Smooth muscle cell (in vitro differentiated cells): ENCODE measurements around the gene RAET1E. TPM values are rescaled to one million over a fixed set of nuclear protein-coding genes. Genes with fewer than 3 reads are reported as not detected.
"Not testable (repeated sequence)": the region's sequence is repeated elsewhere in the genome, so short reads cannot be mapped to it uniquely, and the experiment has no call there.

Experiments used
- DNase-seq: peaks from one replicate; lab custom pipeline; 2025; ENCODE audit not compliant: unreplicated experiment; lab: John Stamatoyannopoulos, UW
- H2AFZ ChIP-seq: fragments of 200-600 bp; sonication (generic); 2 replicates; pipeline ENCODE4 v1.6.0; 2016; ENCODE audit warnings: antibody characterized with exemption, low read depth, mild to moderate bottlenecking
- H3F3A ChIP-seq: fragments of 200-600 bp; sonication (generic); 2 replicates; pipeline ENCODE4 v1.6.0; 2017; ENCODE audit warnings: antibody characterized with exemption, low read depth
- H3K27ac ChIP-seq: fragments of 200-600 bp; sonication (generic); 2 replicates; pipeline ENCODE4 v1.5.1; 2016; ENCODE audit warnings: low read depth, mild to moderate bottlenecking
- H3K27me3 ChIP-seq: fragments of 200-600 bp; sonication (generic); 2 replicates; pipeline ENCODE4 v1.6.1; 2016; ENCODE audit warnings: low read depth, mild to moderate bottlenecking
- H3K36me3 ChIP-seq: fragments of 200-600 bp; sonication (generic); 2 replicates; pipeline ENCODE4 v1.5.1; 2016; ENCODE audit warnings: low read depth
- H3K4me1 ChIP-seq: fragments of 200-600 bp; sonication (generic); 2 replicates; pipeline ENCODE4 v1.5.1; 2016; ENCODE audit warnings: low read depth
- H3K4me2 ChIP-seq: fragments of 200-600 bp; sonication (generic); 2 replicates; pipeline ENCODE4 v1.6.0; 2016; ENCODE audit warnings: mild to moderate bottlenecking
- H3K4me3 ChIP-seq: fragments of 200-600 bp; sonication (generic); 2 replicates; pipeline ENCODE4 v1.5.1; 2016; ENCODE audit warnings: mild to moderate bottlenecking
- H3K79me2 ChIP-seq: fragments of 200-600 bp; sonication (generic); 2 replicates; pipeline ENCODE4 v1.6.0; 2016; ENCODE audit warnings: low read depth, mild to moderate bottlenecking
- H3K9ac ChIP-seq: fragments of 200-600 bp; sonication (generic); 2 replicates; pipeline ENCODE4 v1.6.0; 2016; ENCODE audit warnings: low read depth
- H3K9me3 ChIP-seq: fragments of 200-600 bp; sonication (generic); replicated peaks from 2 replicates; pipeline ENCODE4 v1.5.1; 2016; ENCODE audit warnings: low read depth
- H4K20me1 ChIP-seq: fragments of 200-600 bp; sonication (generic); 2 replicates; pipeline ENCODE4 v1.6.0; 2016; ENCODE audit warnings: low read depth
- CTCF ChIP-seq: fragments of 200-600 bp; sonication (generic); IDR thresholded peaks from 2 replicates; pipeline ENCODE4 v1.5.1; 2017; ENCODE audit warnings: borderline replicate concordance, mild to moderate bottlenecking, antibody characterized with exemption; ENCODE audit not compliant: insufficient read depth, poor library complexity, severe bottlenecking
- WGBS: methylation state at CpG from one replicate; pipeline ENCODE4 v1.1.7; 2016; ENCODE audit warnings: low lambda C conversion rate; 5-methylcytosine and 5-hydroxymethylcytosine counted together
- polyA plus RNA-seq: library from polyadenylated mRNA; unstranded; fragments of >200 nt; fragmentation: Nextera tagmentation; extraction: Ambion mirVana; gene quantifications from 2 replicates; pipeline ENCODE4 v1.2.1, GENCODE V29; 2016
- total RNA-seq: library from RNA; depleted of rRNA; stranded (reverse); fragments of >200 nt; gene quantifications from 2 replicates; pipeline ENCODE4 v1.2.3, GENCODE V29; 2014

Gene RAET1E
- total and polyA plus RNA-seq, 2 experiments from 2014 or later: not detected

- TF ChIP-seq CTCF: no peak
- Histone ChIP-seq H3K4me2 (no peak overlapping the region), H3K4me3 (no peak overlapping the region), H3K4me1 (no peaks in the 10 kb centered on the region), H3F3A (no peaks in the 10 kb centered on the region), H3K9ac (no peak overlapping the region), H3K36me3 (no peaks in the 10 kb centered on the region), H3K27ac (no peak overlapping the region), H3K79me2 (no peaks in the 10 kb centered on the region), H3K9me3 (no peaks in the 10 kb centered on the region), H2AFZ (no peak overlapping the region), H4K20me1 (no peaks in the 10 kb centered on the region), H3K27me3 (peaks cover 57% of the 10 kb centered on the region)
- 70% methylated on average over 4 of the region's 4 CpGs for WGBS
- no peak for DNase-seq
These were observed 21.9 kb upstream of the RAET1E start for GRCh38 chr6:149919834-149920225.

GRCh38 chr6:149919126-149919833 is 21.4 kb upstream of the RAET1E start:
- H3K4me1 ChIP-seq, DNase-seq, H4K20me1 ChIP-seq, H3K79me2 ChIP-seq, H3K9ac ChIP-seq, H2AFZ ChIP-seq, H3K9me3 ChIP-seq, H3F3A ChIP-seq, H3K27ac ChIP-seq, H3K4me2 ChIP-seq, H3K36me3 ChIP-seq, H3K4me3 ChIP-seq: not testable (repeated sequence)
- WGBS: 89% methylated on average over 11 of the region's 11 CpGs
- H3K27me3 ChIP-seq: peaks cover 51% of the 10 kb centered on the region

GRCh38 chr6:149918151-149918905 is 20.4 kb upstream of the RAET1E start:
- DNase-seq: no peak
- no peak for TF ChIP-seq CTCF

GRCh38 chr6:149917679-149918078 is 19.8 kb upstream of the RAET1E start:
- no peak overlapping the region for H3K27ac ChIP-seq
- no peak overlapping the region for H3K4me3 ChIP-seq
- TF ChIP-seq CTCF: no peak
- H3K79me2 ChIP-seq: no peaks in the 10 kb centered on the region
- no peak overlapping the region for H3K9ac ChIP-seq
- no peaks in the 10 kb centered on the region for H3K9me3 ChIP-seq
- H3K27me3 ChIP-seq: peaks cover 42% of the 10 kb centered on the region
- WGBS: 92% methylated on average over 2 of the region's 2 CpGs
- H2AFZ ChIP-seq: no peak overlapping the region
- H3K4me2 ChIP-seq: no peak overlapping the region
- H3K36me3 ChIP-seq: no peaks in the 10 kb centered on the region
- DNase-seq: no peak
- H3K4me1 ChIP-seq: no peaks in the 10 kb centered on the region
- H4K20me1 ChIP-seq: no peaks in the 10 kb centered on the region
- no peaks in the 10 kb centered on the region for H3F3A ChIP-seq

More at GRCh38 chr6:149918151-149918905, 20.4 kb upstream of the RAET1E start:
- Histone ChIP-seq H3K27me3 (peaks cover 44% of the 10 kb centered on the region), H3F3A (no peaks in the 10 kb centered on the region), H2AFZ (no peak overlapping the region), H3K27ac (no peak overlapping the region), H3K9ac (no peak overlapping the region), H3K4me3 (no peak overlapping the region), H3K4me2 (no peak overlapping the region), H4K20me1 (no peaks in the 10 kb centered on the region), H3K4me1 (no peaks in the 10 kb centered on the region), H3K79me2 (no peaks in the 10 kb centered on the region), H3K36me3 (no peaks in the 10 kb centered on the region), H3K9me3 (no peaks in the 10 kb centered on the region)
- 71% methylated on average over 6 of the region's 6 CpGs for WGBS
